NCI-H226 (cell line): ENCODE data around the gene TTBK2.

ENCODE experiments used
- DNase-seq: peaks from one replicate; pipeline ENCODE4 v3.0.0-alpha.2; 2015

The TTBK2 gene

GRCh38 chr15:42724276-42724675 lies 196.3 kb downstream of the TTBK2 start:
- no peak for DNase-seq

GRCh38 chr15:42723068-42723467 lies 197.5 kb downstream of the TTBK2 start:
- no peak for DNase-seq

GRCh38 chr15:42721916-42722315 lies 198.7 kb downstream of the TTBK2 start:
- no peak for DNase-seq

GRCh38 chr15:42721016-42721415 lies 199.6 kb downstream of the TTBK2 start:
- no peak for DNase-seq

- DNase-seq, result no peak
Observed at GRCh38 chr15:42720071-42720470, 200.5 kb downstream of the TTBK2 start.

- no peak for DNase-seq
Observed at GRCh38 chr15:42719043-42719442, 201.5 kb downstream of the TTBK2 start.

- no peak for DNase-seq
Observed at GRCh38 chr15:42716626-42717025, 204.0 kb downstream of the TTBK2 start.

- DNase-seq, result no peak
Observed at GRCh38 chr15:42716125-42716524, 204.5 kb downstream of the TTBK2 start.

- DNase-seq, result no peak
Observed at GRCh38 chr15:42712584-42712983, 208.0 kb downstream of the TTBK2 start.

GRCh38 chr15:42711746-42712145 lies 208.8 kb downstream of the TTBK2 start:
- no peak for DNase-seq

GRCh38 chr15:42710662-42711061 lies 209.9 kb downstream of the TTBK2 start:
- no peak for DNase-seq

GRCh38 chr15:42707873-42708544 lies 212.6 kb downstream of the TTBK2 start:
- no peak for DNase-seq

- no peak for DNase-seq
Observed at GRCh38 chr15:42707068-42707467, 213.5 kb downstream of the TTBK2 start.

- DNase-seq, result no peak
Observed at GRCh38 chr15:42705336-42705735, 215.2 kb downstream of the TTBK2 start.

- no peak for DNase-seq
Observed at GRCh38 chr15:42704492-42704926, 216.1 kb downstream of the TTBK2 start.

GRCh38 chr15:42696626-42697025 lies 224.0 kb downstream of the TTBK2 start:
- no peak for DNase-seq

GRCh38 chr15:42695527-42696071 lies 225.0 kb downstream of the TTBK2 start:
- DNase-seq, result no peak

GRCh38 chr15:42694398-42694797 lies 226.2 kb downstream of the TTBK2 start:
- DNase-seq, result no peak

- no peak for DNase-seq
Observed at GRCh38 chr15:42693942-42694341, 226.6 kb downstream of the TTBK2 start.

- no peak for DNase-seq
Observed at GRCh38 chr15:42693496-42693895, 227.1 kb downstream of the TTBK2 start.

- DNase-seq, result no peak
Observed at GRCh38 chr15:42692997-42693396, 227.6 kb downstream of the TTBK2 start.

- DNase-seq, result no peak
Observed at GRCh38 chr15:42692536-42692935, 228.0 kb downstream of the TTBK2 start.

- DNase-seq, result no peak
Observed at GRCh38 chr15:42691770-42692169, 228.8 kb downstream of the TTBK2 start.

GRCh38 chr15:42691308-42691707 lies 229.3 kb downstream of the TTBK2 start:
- DNase-seq, result no peak
